Vagina (tissue), 2 donors: ENCODE results near the gene TRA2B. TPM values are rescaled to one million over a fixed set of nuclear protein-coding genes. Genes with fewer than 3 reads are reported as not detected.
A peak's percentile ranks its signal among the peaks of the same experiment; 100 is the strongest.
"Not testable (repeated sequence)": the region's sequence is repeated elsewhere in the genome, so short reads cannot be mapped to it uniquely, and the experiment has no call there.

Source experiments
- DNase-seq, 2 donors: peaks; one replicate each; pipeline ENCODE4 v3.0.0-alpha.2; 2017; ENCODE audit errors: extremely low spot score in 2 of 2
- H3K27ac ChIP-seq: fragments of 200-600 bp; sonication (generic); one replicate; pipeline ENCODE4 v1.5.1; 2019
- H3K27me3 ChIP-seq: fragments of 200-600 bp; sonication (generic); one replicate; pipeline ENCODE4 v1.5.1; 2019
- H3K36me3 ChIP-seq, 2 donors: fragments of 200-600 bp; sonication (generic); one replicate each; pipeline ENCODE4 v1.5.1; 2017 to 2019
- H3K4me1 ChIP-seq: fragments of 200-600 bp; sonication (generic); one replicate; pipeline ENCODE4 v1.5.1; 2019
- H3K4me3 ChIP-seq, 2 donors: fragments of 200-600 bp; sonication (generic); 1 replicate in 1 of 2; 2 replicates in 1 of 2; pipeline ENCODE4 v1.5.1; 2016 to 2019
- H3K9me3 ChIP-seq: fragments of 200-600 bp; sonication (generic); one replicate; pipeline ENCODE4 v1.5.1; 2019
- CTCF ChIP-seq, 3 experiments: fragments of 450-650 bp in 2 of 3; fragments of 200-600 bp in 1 of 3; sonication (generic) in 1 of 3; IDR thresholded peaks; one replicate each; pipeline ENCODE4 v1.5.1; 2017 to 2019; ENCODE audit warnings: antibody characterized with exemption in 3 of 3, mild to moderate bottlenecking in 2 of 3, moderate library complexity in 2 of 3
- POLR2A ChIP-seq, 2 donors: fragments of 450-650 bp; IDR thresholded peaks; one replicate each; pipeline ENCODE4 v1.6.1; 2017; ENCODE audit warnings: antibody characterized with exemption in 2 of 2, mild to moderate bottlenecking in 2 of 2, moderate library complexity in 2 of 2
- POLR2AphosphoS5 ChIP-seq, 2 donors: sonication (generic); formaldehyde crosslinking; IDR thresholded peaks; one replicate each; pipeline ENCODE4 v1.9.0; 2017; ENCODE audit warnings: antibody characterized with exemption in 2 of 2, mild to moderate bottlenecking in 2 of 2, low read depth in 1 of 2; ENCODE audit not compliant: insufficient read depth in 1 of 2
- intact Hi-C: fragments of 100-400 bp; cut with DNase I; formaldehyde crosslinking; loops from one replicate; pipeline ENCODE4 v1.15.1; 2023
- total RNA-seq: library from RNA; depleted of rRNA; stranded (reverse); fragments of >200 nt; gene quantifications from one replicate; pipeline ENCODE4 v1.2.3, GENCODE V29; 2016

TRA2B gene
- total RNA-seq, 1 donor from 2014 or later = 145 TPM

DNA sequence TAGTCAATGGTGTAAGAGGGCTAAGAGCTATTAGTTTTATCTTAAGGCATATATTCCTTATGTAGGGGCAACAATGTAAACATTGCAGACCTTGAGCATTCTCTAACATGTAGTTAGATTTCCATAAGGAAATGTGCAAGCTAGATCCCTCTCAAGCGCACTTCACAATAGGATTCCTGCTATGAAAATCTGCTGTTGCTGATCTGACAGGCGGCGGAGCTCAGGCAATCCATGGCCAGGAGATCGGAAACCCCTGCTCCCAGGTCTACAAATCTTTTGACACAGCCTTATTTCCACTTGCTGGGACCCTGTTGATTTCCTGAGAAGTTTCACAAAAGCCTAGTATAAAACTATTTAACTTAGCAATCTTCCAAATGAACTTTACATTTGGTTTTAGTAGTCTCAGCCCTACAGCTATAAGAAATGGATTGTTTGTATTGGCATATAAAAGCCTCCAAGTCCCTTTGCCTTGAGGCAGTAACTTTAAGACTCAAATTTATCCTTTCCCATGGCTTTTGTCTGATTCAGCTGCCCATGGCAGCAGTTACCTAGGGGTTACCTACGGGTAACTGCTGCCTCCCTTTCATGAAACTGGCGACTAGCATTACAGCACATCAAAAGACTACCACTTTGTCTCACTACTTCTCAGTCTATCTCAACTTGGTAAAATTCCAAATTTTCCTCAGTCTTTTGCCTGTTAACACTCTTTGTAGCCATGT is 22.7 kb downstream of the TRA2B start:
- Histone ChIP-seq H3K36me3 (peaks cover 0 to 56% of the 10 kb centered on the region in 2 donors), H3K9me3 (no peaks in the 10 kb centered on the region), H3K4me1 (no peaks in the 10 kb centered on the region), H3K4me3 (no peak overlapping the region), H3K27me3 (no peaks in the 10 kb centered on the region), H3K27ac (no peak overlapping the region)
- TF ChIP-seq POLR2A (IDR thresholded peaks at IDR 0.05) = no peak
- no peak for TF ChIP-seq CTCF (IDR thresholded peaks at IDR 0.05)
- TF ChIP-seq POLR2AphosphoS5 (IDR thresholded peaks at IDR 0.05; ENCODE audit: insufficient read depth in 1 of 2, low read depth in 1 of 2) = no peak
- intact Hi-C loops = no loop called here
- DNase-seq = no peak

DNA sequence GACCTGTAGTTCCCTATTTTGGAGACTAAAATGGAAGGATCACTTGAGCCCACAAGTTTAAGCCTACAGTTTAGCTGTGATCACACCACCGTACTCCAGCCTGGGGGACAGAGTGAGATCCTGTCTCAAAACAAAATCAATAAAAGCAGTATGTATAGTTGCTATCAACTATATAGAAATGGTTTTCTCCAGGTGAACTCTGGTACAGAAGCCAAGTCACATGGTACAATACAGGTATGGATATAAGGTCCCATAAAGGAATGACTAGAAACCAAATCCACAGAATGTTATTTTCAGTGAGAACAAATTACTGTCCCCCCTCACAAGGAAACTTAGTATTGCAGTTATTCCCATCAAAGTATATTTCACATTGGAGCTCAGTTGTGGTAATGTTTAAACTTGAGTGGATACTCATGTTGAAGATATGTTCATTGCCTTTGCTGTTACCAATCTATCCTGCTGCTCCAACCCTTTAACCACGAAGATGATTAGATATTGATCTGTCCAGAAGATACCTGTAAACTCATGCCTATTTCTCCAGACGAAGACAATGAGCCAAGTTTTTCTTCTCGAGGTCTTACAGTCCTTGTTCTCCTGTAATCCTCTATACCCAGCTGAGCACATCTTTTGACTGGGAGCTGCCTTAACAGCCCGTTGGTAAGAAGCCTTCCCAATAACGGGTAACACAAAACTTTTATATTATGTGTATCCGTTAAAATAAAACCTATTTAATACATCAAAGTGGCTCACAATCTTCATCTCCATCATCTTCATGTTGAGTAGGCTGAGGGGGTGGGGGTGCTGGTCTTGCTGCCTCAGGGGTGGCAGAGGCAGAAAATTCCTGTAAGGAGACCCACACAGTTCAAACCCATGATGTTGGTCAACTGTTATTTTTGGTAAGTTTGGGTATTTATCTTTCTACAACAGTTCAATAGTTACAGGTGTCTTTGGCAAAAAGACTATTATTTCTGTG is 24.6 kb downstream of the TRA2B start:
- Histone ChIP-seq H3K9me3 (no peaks in the 10 kb centered on the region), H3K27me3 (no peaks in the 10 kb centered on the region), H3K4me3 (no peak overlapping the region), H3K36me3 (peaks cover 0 to 38% of the 10 kb centered on the region in 2 donors), H3K27ac (no peak overlapping the region), H3K4me1 (no peaks in the 10 kb centered on the region)
- no peak for DNase-seq
- TF ChIP-seq POLR2AphosphoS5 (IDR thresholded peaks at IDR 0.05; ENCODE audit: insufficient read depth in 1 of 2, low read depth in 1 of 2) = no peak
- TF ChIP-seq CTCF (IDR thresholded peaks at IDR 0.05) = no peak
- no peak for TF ChIP-seq POLR2A (IDR thresholded peaks at IDR 0.05)
- intact Hi-C loops = no loop called here

- H3K27me3 ChIP-seq = no peaks in the 10 kb centered on the region
- H3K27ac ChIP-seq = no peak overlapping the region
- H3K9me3 ChIP-seq = no peaks in the 10 kb centered on the region
- TF ChIP-seq POLR2A (IDR thresholded peaks at IDR 0.05) (no peak), POLR2AphosphoS5 (IDR thresholded peaks at IDR 0.05; ENCODE audit: insufficient read depth in 1 of 2, low read depth in 1 of 2) (peak in 1 of 2 donors; percentile 19)
- H3K36me3 ChIP-seq = peaks cover 0 to 31% of the 10 kb centered on the region in 2 donors
- no peak for DNase-seq
- H3K4me3 ChIP-seq = no peak overlapping the region
- no peaks in the 10 kb centered on the region for H3K4me1 ChIP-seq
- intact Hi-C loops = no loop called here
These were observed 25.3 kb downstream of the TRA2B start for GRCh38 chr3:185912512-185912911.

GRCh38 chr3:185911076-185911448 is 26.8 kb downstream of the TRA2B start:
- H3K27me3 ChIP-seq, H3K27ac ChIP-seq, H3K4me1 ChIP-seq, intact Hi-C loops, DNase-seq, H3K4me3 ChIP-seq, H3K9me3 ChIP-seq: not testable (repeated sequence)
- H3K36me3 ChIP-seq = peaks cover 0 to 17% of the 10 kb centered on the region in 2 donors

DNA sequence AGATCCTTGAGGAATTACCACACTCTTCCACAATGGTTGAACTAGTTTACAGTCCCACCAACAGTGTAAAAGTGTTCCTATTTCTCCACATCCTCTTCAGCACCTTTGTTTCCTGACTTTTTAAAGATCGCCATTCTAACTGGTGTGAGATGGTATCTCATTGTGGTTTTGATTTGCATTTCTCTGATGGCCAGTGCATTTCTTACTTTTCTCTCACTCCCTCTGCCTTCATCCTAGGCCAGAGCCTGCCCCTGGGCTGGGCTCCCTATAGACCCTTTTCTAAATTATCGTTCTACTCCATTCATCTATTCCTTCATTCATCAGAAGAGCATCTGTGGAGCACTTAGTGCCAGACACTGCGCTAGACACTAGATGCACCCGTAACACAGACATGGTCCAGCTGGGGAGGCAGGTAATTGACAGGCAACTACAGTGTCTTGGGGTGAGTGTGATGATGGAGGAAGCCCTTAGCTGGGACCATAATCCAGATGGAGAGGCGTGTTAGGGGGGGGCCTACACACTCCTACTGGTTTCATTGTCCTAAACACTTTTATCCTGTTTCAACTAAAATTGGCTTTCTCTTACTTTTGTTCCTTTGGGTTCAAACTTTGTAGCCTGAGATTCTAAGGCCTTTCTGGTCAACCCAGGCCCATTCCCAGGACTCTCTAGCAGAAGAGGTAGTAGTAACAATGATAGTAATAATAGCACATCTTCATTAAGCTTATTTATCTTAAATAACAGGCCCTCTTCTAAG is 27.3 kb downstream of the TRA2B start:
- H3K27ac ChIP-seq, H3K4me3 ChIP-seq, H3K27me3 ChIP-seq, intact Hi-C loops, H3K4me1 ChIP-seq, DNase-seq, H3K9me3 ChIP-seq: not testable (repeated sequence)
- peaks cover 0 to 14% of the 10 kb centered on the region in 2 donors for H3K36me3 ChIP-seq

- DNase-seq, H3K27me3 ChIP-seq, H3K9me3 ChIP-seq, H3K4me1 ChIP-seq, intact Hi-C loops, H3K27ac ChIP-seq, H3K4me3 ChIP-seq: not testable (repeated sequence)
- H3K36me3 ChIP-seq = peaks cover 0 to 11% of the 10 kb centered on the region in 2 donors
These were observed 27.9 kb downstream of the TRA2B start for GRCh38 chr3:185909913-185910312.
